ENCODE measurements around the gene KDM2B. TPM values are rescaled to one million over a fixed set of nuclear protein-coding genes. Genes with fewer than 3 reads are reported as not detected.
A peak's percentile ranks its signal among the peaks of the same experiment; 100 is the strongest.

The KDM2B gene
- total RNA-seq, 1 donor from 2014 or later = 236 TPM

- ATAC-seq (ENCODE audit: low read depth) = no peak
- Mint-ChIP-seq H3K4me1 (peaks cover 37% of the 10 kb centered on the region), H3K27me3 (no peaks in the 10 kb centered on the region), H3K9me3 (no peaks in the 10 kb centered on the region), H3K27ac (no peak overlapping the region), H3K4me3 (no peak overlapping the region), H3K36me3 (ENCODE audit: low read depth) (peaks cover 74% of the 10 kb centered on the region)
- ChIA-PET CTCF (interaction anchor here (1.0 to 1.6 kb wide), 2 partner anchors 10 to 112 kb away, joined by 3 to 4 read pairs; no protein-coding TSS in a partner anchor), POLR2A (interaction anchor here (0.6 kb wide), 2 partner anchors 46 to 54 kb away, joined by 5 to 12 read pairs; no protein-coding TSS in a partner anchor)
- no peak for TF ChIP-seq CTCF (IDR thresholded peaks at IDR 0.05)
- no peak for DNase-seq
- intact Hi-C loops (cut with micrococcal nuclease) = no loop called here
These were observed 134.1 kb downstream of the KDM2B start for GRCh38 chr12:121446750-121447149.

GRCh38 chr12:121444842-121445202 is 136.0 kb downstream of the KDM2B start:
- H3K9me3 Mint-ChIP-seq = no peaks in the 10 kb centered on the region
- H3K27ac Mint-ChIP-seq = no peak overlapping the region
- no peak overlapping the region for H3K4me3 Mint-ChIP-seq
- no peaks in the 10 kb centered on the region for H3K27me3 Mint-ChIP-seq
- DNase-seq (no peak), ATAC-seq (ENCODE audit: low read depth) (no peak)
- peaks cover 18% of the 10 kb centered on the region for H3K4me1 Mint-ChIP-seq
- ChIA-PET POLR2A (no interaction called here), CTCF (interaction anchor here (0.7 to 0.9 kb wide), 2 partner anchors 17 to 109 kb away, joined by 3 read pairs; no protein-coding TSS in a partner anchor)
- H3K36me3 Mint-ChIP-seq (ENCODE audit: low read depth) = peaks cover 81% of the 10 kb centered on the region
- intact Hi-C loops (cut with micrococcal nuclease) = loop anchor here (5.0 kb wide), 2 partner anchors 93 to 383 kb away; partner anchors contain the start of gene ANAPC5
- TF ChIP-seq CTCF (IDR thresholded peaks at IDR 0.05) = no peak

GRCh38 chr12:121443911-121444841 is 136.6 kb downstream of the KDM2B start:
- no peak for TF ChIP-seq CTCF (IDR thresholded peaks at IDR 0.05)
- ATAC-seq (ENCODE audit: low read depth) = no peak
- ChIA-PET CTCF (interaction anchor here (0.6 to 2.7 kb wide), 16 partner anchors 10 to 189 kb away, joined by 3 to 48 read pairs (median 4); partner anchors contain the start of genes ANAPC5 and RNF34), POLR2A (interaction anchor here (1.9 kb wide), 1 partner anchor 43 kb away, joined by 8 read pairs; no protein-coding TSS in a partner anchor)
- Mint-ChIP-seq H3K36me3 (ENCODE audit: low read depth) (peaks cover 81% of the 10 kb centered on the region), H3K27me3 (no peaks in the 10 kb centered on the region), H3K4me1 (peaks cover 13% of the 10 kb centered on the region), H3K9me3 (no peaks in the 10 kb centered on the region), H3K27ac (peak overlapping the region; percentile 53), H3K4me3 (no peak overlapping the region)
- no peak for DNase-seq
- intact Hi-C loops (cut with micrococcal nuclease) = loop anchor here (1.0 to 5.0 kb wide), 3 partner anchors 92 to 382 kb away; partner anchors contain the start of gene ANAPC5

- Mint-ChIP-seq H3K27me3 (no peaks in the 10 kb centered on the region), H3K4me1 (peaks cover 5% of the 10 kb centered on the region), H3K9me3 (no peaks in the 10 kb centered on the region), H3K4me3 (no peak overlapping the region), H3K36me3 (ENCODE audit: low read depth) (peaks cover 81% of the 10 kb centered on the region), H3K27ac (peak overlapping the region; percentile 24)
- DNase-seq (peak; percentile 57), ATAC-seq (ENCODE audit: low read depth) (peak; percentile 80)
- TF ChIP-seq CTCF (IDR thresholded peaks at IDR 0.05) = peak; percentile 51
- ChIA-PET POLR2A (interaction anchor here (0.6 to 1.9 kb wide), 2 partner anchors 42 to 137 kb away, joined by 4 to 8 read pairs; no protein-coding TSS in a partner anchor), CTCF (interaction anchor here (0.6 to 2.7 kb wide), 24 partner anchors 8 to 243 kb away, joined by 3 to 48 read pairs (median 3); partner anchors contain the start of genes ANAPC5 and RNF34)
- intact Hi-C loops (cut with micrococcal nuclease) = loop anchor here (1.0 to 5.0 kb wide), 3 partner anchors 91 to 381 kb away; partner anchors contain the start of gene ANAPC5
These were observed 137.5 kb downstream of the KDM2B start for GRCh38 chr12:121443193-121443870.

All from activated B cell treated with CpG ODN at 0.5 μM for 24 hours (primary cell).